ENCODE measurements around the gene ABHD2. TPM values are rescaled to one million over a fixed set of nuclear protein-coding genes. Genes with fewer than 3 reads are reported as not detected.
"Not testable (repeated sequence)": the region's sequence is repeated elsewhere in the genome, so short reads cannot be mapped to it uniquely, and the experiment has no call there.

ABHD2 gene
- total and polyA plus RNA-seq, 4 donors = 9.1 to 221 (median 82.5) TPM

- 77 to 83% methylated on average over 2 of the region's 2 CpGs for WGBS, 2 donors
- Histone ChIP-seq H3K4me3 (ENCODE audit: low read length in 2 of 2) (no peak overlapping the region), H3K4me1 (ENCODE audit: control insufficient read depth in 1 of 2, insufficient read depth in 2 of 2, low read length in 2 of 2) (peaks cover 8 to 11% of the 10 kb centered on the region in 2 donors), H3K27me3 (ENCODE audit: control insufficient read depth in 1 of 2, insufficient read depth in 2 of 2, low read length in 1 of 2) (no peaks in the 10 kb centered on the region), H3K9me3 (ENCODE audit: control insufficient read depth, low read length) (no peaks in the 10 kb centered on the region), H3K36me3 (ENCODE audit: control insufficient read depth in 1 of 2, insufficient read depth in 2 of 2, low read length in 1 of 2) (peaks cover 0 to 9% of the 10 kb centered on the region in 2 donors), H3K27ac (ENCODE audit: low read depth in 1 of 2, low read length in 2 of 2) (peak overlapping the region; percentile 95 to 100)
- DNase-seq (no peak), ATAC-seq (ENCODE audit: low FRiP score) (no peak)
- intact Hi-C loops (cut with DNase I) = no loop called here
Observed at GRCh38 chr15:89118481-89118989, 30.3 kb downstream of the ABHD2 start.

- H3K27me3 ChIP-seq (ENCODE audit: control insufficient read depth in 1 of 2, insufficient read depth in 2 of 2, low read length in 1 of 2) = no peaks in the 10 kb centered on the region
- H3K27ac ChIP-seq (ENCODE audit: low read depth in 1 of 2, low read length in 2 of 2) = peak overlapping the region; percentile 99 to 100
- intact Hi-C loops (cut with DNase I) = no loop called here
- no peak overlapping the region for H3K4me3 ChIP-seq (ENCODE audit: low read length in 2 of 2)
- 20 to 28% methylated on average over 12 of the region's 12 CpGs for WGBS, 2 donors
- H3K9me3 ChIP-seq (ENCODE audit: control insufficient read depth, low read length) = no peaks in the 10 kb centered on the region
- peaks cover 0 to 9% of the 10 kb centered on the region in 2 donors for H3K36me3 ChIP-seq (ENCODE audit: control insufficient read depth in 1 of 2, insufficient read depth in 2 of 2, low read length in 1 of 2)
- DNase-seq (no peak), ATAC-seq (ENCODE audit: low FRiP score) (peak; percentile 74)
- H3K4me1 ChIP-seq (ENCODE audit: control insufficient read depth in 1 of 2, insufficient read depth in 2 of 2, low read length in 2 of 2) = peaks cover 10 to 11% of the 10 kb centered on the region in 2 donors
Observed at GRCh38 chr15:89119489-89120478, 31.5 kb downstream of the ABHD2 start.

GRCh38 chr15:89120479-89121000, 32.3 kb downstream of the ABHD2 start:
- intact Hi-C loops (cut with DNase I); H3K9me3 ChIP-seq (ENCODE audit: control insufficient read depth, low read length); H3K4me3 ChIP-seq (ENCODE audit: low read length in 2 of 2); ATAC-seq (ENCODE audit: low FRiP score); DNase-seq; H3K27me3 ChIP-seq (ENCODE audit: control insufficient read depth in 1 of 2, insufficient read depth in 2 of 2, low read length in 1 of 2); H3K36me3 ChIP-seq (ENCODE audit: control insufficient read depth in 1 of 2, insufficient read depth in 2 of 2, low read length in 1 of 2): not testable (repeated sequence)
- H3K27ac ChIP-seq (ENCODE audit: low read depth in 1 of 2, low read length in 2 of 2) = peak overlapping the region; percentile 86
- peaks cover 10 to 11% of the 10 kb centered on the region in 2 donors for H3K4me1 ChIP-seq (ENCODE audit: control insufficient read depth in 1 of 2, insufficient read depth in 2 of 2, low read length in 2 of 2)
- WGBS, 2 donors = 93 to 95% methylated on average over 13 of the region's 13 CpGs

GRCh38 chr15:89121414-89121813, 33.2 kb downstream of the ABHD2 start:
- no peaks in the 10 kb centered on the region for H3K9me3 ChIP-seq (ENCODE audit: control insufficient read depth, low read length)
- peaks cover 0 to 12% of the 10 kb centered on the region in 2 donors for H3K36me3 ChIP-seq (ENCODE audit: control insufficient read depth in 1 of 2, insufficient read depth in 2 of 2, low read length in 1 of 2)

GRCh38 chr15:89122505-89123180, 34.4 kb downstream of the ABHD2 start:
- Histone ChIP-seq H3K4me3 (ENCODE audit: low read length in 2 of 2) (no peak overlapping the region), H3K4me1 (ENCODE audit: control insufficient read depth in 1 of 2, insufficient read depth in 2 of 2, low read length in 2 of 2) (peaks cover 6 to 7% of the 10 kb centered on the region in 2 donors), H3K36me3 (ENCODE audit: control insufficient read depth in 1 of 2, insufficient read depth in 2 of 2, low read length in 1 of 2) (peaks cover 0 to 8% of the 10 kb centered on the region in 2 donors), H3K9me3 (ENCODE audit: control insufficient read depth, low read length) (no peaks in the 10 kb centered on the region), H3K27me3 (ENCODE audit: control insufficient read depth in 1 of 2, insufficient read depth in 2 of 2, low read length in 1 of 2) (no peaks in the 10 kb centered on the region), H3K27ac (ENCODE audit: low read depth in 1 of 2, low read length in 2 of 2) (peak overlapping the region in 1 of 2 donors; percentile 69)
- WGBS, 2 donors = 91 to 94% methylated on average over 4 of the region's 4 CpGs
- intact Hi-C loops (cut with DNase I) = no loop called here
- no peak for ATAC-seq (ENCODE audit: low FRiP score)
- DNase-seq = no peak

More at GRCh38 chr15:89121414-89121813, 33.2 kb downstream of the ABHD2 start:
- DNase-seq (no peak), ATAC-seq (ENCODE audit: low FRiP score) (no peak)
- 75 to 78% methylated on average over 3 of the region's 3 CpGs for WGBS, 2 donors
- intact Hi-C loops (cut with DNase I) = no loop called here
- H3K27me3 ChIP-seq (ENCODE audit: control insufficient read depth in 1 of 2, insufficient read depth in 2 of 2, low read length in 1 of 2) = no peaks in the 10 kb centered on the region
- H3K27ac ChIP-seq (ENCODE audit: low read depth in 1 of 2, low read length in 2 of 2) = peak overlapping the region; percentile 86
- peaks cover 9 to 11% of the 10 kb centered on the region in 2 donors for H3K4me1 ChIP-seq (ENCODE audit: control insufficient read depth in 1 of 2, insufficient read depth in 2 of 2, low read length in 2 of 2)
- H3K4me3 ChIP-seq (ENCODE audit: low read length in 2 of 2) = no peak overlapping the region

- intact Hi-C loops (cut with DNase I) = no loop called here
- Histone ChIP-seq H3K9me3 (ENCODE audit: control insufficient read depth, low read length) (no peaks in the 10 kb centered on the region), H3K4me1 (ENCODE audit: control insufficient read depth in 1 of 2, insufficient read depth in 2 of 2, low read length in 2 of 2) (peaks cover 4 to 8% of the 10 kb centered on the region in 2 donors), H3K27me3 (ENCODE audit: control insufficient read depth in 1 of 2, insufficient read depth in 2 of 2, low read length in 1 of 2) (no peaks in the 10 kb centered on the region), H3K4me3 (ENCODE audit: low read length in 2 of 2) (no peak overlapping the region), H3K36me3 (ENCODE audit: control insufficient read depth in 1 of 2, insufficient read depth in 2 of 2, low read length in 1 of 2) (peaks cover 0 to 8% of the 10 kb centered on the region in 2 donors), H3K27ac (ENCODE audit: low read depth in 1 of 2, low read length in 2 of 2) (peak overlapping the region in 1 of 2 donors; percentile 69)
- ATAC-seq (ENCODE audit: low FRiP score) (no peak), DNase-seq (no peak)
- 78 to 80% methylated on average over 7 of the region's 7 CpGs for WGBS, 2 donors
Observed at GRCh38 chr15:89123181-89123525, 34.9 kb downstream of the ABHD2 start.

- Histone ChIP-seq H3K27ac (ENCODE audit: low read depth in 1 of 2, low read length in 2 of 2) (no peak overlapping the region), H3K4me3 (ENCODE audit: low read length in 2 of 2) (no peak overlapping the region), H3K27me3 (ENCODE audit: control insufficient read depth in 1 of 2, insufficient read depth in 2 of 2, low read length in 1 of 2) (no peaks in the 10 kb centered on the region), H3K9me3 (ENCODE audit: control insufficient read depth, low read length) (no peaks in the 10 kb centered on the region), H3K36me3 (ENCODE audit: control insufficient read depth in 1 of 2, insufficient read depth in 2 of 2, low read length in 1 of 2) (peaks cover 0 to 8% of the 10 kb centered on the region in 2 donors), H3K4me1 (ENCODE audit: control insufficient read depth in 1 of 2, insufficient read depth in 2 of 2, low read length in 2 of 2) (peaks cover 4 to 18% of the 10 kb centered on the region in 2 donors)
- ATAC-seq (ENCODE audit: low FRiP score) (no peak), DNase-seq (no peak)
- intact Hi-C loops (cut with DNase I) = no loop called here
- 92 to 94% methylated on average over 5 of the region's 5 CpGs for WGBS, 2 donors
Observed at GRCh38 chr15:89125088-89125826, 37.0 kb downstream of the ABHD2 start.

GRCh38 chr15:89126009-89126408, 37.8 kb downstream of the ABHD2 start:
- H3K4me1 ChIP-seq (ENCODE audit: control insufficient read depth in 1 of 2, insufficient read depth in 2 of 2, low read length in 2 of 2) = peaks cover 4 to 13% of the 10 kb centered on the region in 2 donors
- H3K4me3 ChIP-seq (ENCODE audit: low read length in 2 of 2) = no peak overlapping the region
- H3K27ac ChIP-seq (ENCODE audit: low read depth in 1 of 2, low read length in 2 of 2) = peak overlapping the region in 1 of 2 donors; percentile 69
- H3K9me3 ChIP-seq (ENCODE audit: control insufficient read depth, low read length) = no peaks in the 10 kb centered on the region
- 88 to 89% methylated on average over 6 of the region's 6 CpGs for WGBS, 2 donors
- intact Hi-C loops (cut with DNase I) = no loop called here
- no peak for ATAC-seq (ENCODE audit: low FRiP score)
- no peaks in the 10 kb centered on the region for H3K27me3 ChIP-seq (ENCODE audit: control insufficient read depth in 1 of 2, insufficient read depth in 2 of 2, low read length in 1 of 2)
- H3K36me3 ChIP-seq (ENCODE audit: control insufficient read depth in 1 of 2, insufficient read depth in 2 of 2, low read length in 1 of 2) = peaks cover 0 to 11% of the 10 kb centered on the region in 2 donors
- DNase-seq = no peak

Measured in aorta (tissue), 5 donors.